NB4 (cell line): Measurements from ENCODE around the gene MAP3K2.

Experiments
- DNase-seq: peaks from one replicate; pipeline ENCODE4 v3.0.0; 2010; ENCODE audit warnings: low read depth
- H3K4me3 ChIP-seq: one replicate; pipeline ENCODE4 v1.5.1; 2011; ENCODE audit warnings: mild to moderate bottlenecking, low read depth, low read length, moderate library complexity
- MYC ChIP-seq: IDR thresholded peaks from 2 replicates; pipeline ENCODE4 v1.6.1; 2011; ENCODE audit warnings: low read depth, low read length
- POLR2A ChIP-seq: IDR thresholded peaks from 2 replicates; pipeline ENCODE4 v1.6.1; 2011; ENCODE audit warnings: mild to moderate bottlenecking; ENCODE audit not compliant: insufficient read length; ENCODE audit errors: extremely low read depth
- TF ChIP-seq, protein P1 (sequence below): IDR thresholded peaks from one replicate; pipeline ENCODE4 v1.5.1; 2012; ENCODE audit warnings: low read depth, low read length
- TF ChIP-seq, protein P2 (sequence below): IDR thresholded peaks from 2 replicates; pipeline ENCODE4 v1.6.1; 2011; ENCODE audit warnings: low read depth, low read length

MAP3K2 gene

DNA sequence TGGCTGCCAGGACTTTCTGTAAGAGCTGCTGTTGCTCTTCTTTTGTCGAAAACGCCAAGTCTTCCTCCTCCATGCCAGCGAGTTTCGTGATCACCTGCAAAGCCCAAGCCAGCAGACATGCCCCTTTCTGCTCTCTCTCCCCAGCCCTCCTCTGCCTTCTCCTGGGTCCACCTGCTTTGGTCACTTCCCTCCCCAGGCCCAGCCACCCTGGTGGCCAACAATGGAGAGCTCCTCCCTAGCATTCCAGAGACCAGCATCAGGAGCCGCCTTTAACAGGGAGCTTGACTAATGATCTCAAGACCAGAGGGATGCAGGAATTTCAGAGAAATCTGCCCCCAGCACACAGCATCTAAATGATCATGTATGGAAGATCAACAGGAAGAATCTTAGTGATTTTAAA is 128.4 kb downstream of the MAP3K2 start:
- no peak overlapping the region for H3K4me3 ChIP-seq
- TF ChIP-seq, protein P1, sequence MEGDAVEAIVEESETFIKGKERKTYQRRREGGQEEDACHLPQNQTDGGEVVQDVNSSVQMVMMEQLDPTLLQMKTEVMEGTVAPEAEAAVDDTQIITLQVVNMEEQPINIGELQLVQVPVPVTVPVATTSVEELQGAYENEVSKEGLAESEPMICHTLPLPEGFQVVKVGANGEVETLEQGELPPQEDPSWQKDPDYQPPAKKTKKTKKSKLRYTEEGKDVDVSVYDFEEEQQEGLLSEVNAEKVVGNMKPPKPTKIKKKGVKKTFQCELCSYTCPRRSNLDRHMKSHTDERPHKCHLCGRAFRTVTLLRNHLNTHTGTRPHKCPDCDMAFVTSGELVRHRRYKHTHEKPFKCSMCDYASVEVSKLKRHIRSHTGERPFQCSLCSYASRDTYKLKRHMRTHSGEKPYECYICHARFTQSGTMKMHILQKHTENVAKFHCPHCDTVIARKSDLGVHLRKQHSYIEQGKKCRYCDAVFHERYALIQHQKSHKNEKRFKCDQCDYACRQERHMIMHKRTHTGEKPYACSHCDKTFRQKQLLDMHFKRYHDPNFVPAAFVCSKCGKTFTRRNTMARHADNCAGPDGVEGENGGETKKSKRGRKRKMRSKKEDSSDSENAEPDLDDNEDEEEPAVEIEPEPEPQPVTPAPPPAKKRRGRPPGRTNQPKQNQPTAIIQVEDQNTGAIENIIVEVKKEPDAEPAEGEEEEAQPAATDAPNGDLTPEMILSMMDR: no peak
- TF ChIP-seq MYC: no peak
- TF ChIP-seq, protein P2, sequence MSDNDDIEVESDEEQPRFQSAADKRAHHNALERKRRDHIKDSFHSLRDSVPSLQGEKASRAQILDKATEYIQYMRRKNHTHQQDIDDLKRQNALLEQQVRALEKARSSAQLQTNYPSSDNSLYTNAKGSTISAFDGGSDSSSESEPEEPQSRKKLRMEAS: no peak
- no peak for TF ChIP-seq POLR2A
- DNase-seq: no peak

DNA sequence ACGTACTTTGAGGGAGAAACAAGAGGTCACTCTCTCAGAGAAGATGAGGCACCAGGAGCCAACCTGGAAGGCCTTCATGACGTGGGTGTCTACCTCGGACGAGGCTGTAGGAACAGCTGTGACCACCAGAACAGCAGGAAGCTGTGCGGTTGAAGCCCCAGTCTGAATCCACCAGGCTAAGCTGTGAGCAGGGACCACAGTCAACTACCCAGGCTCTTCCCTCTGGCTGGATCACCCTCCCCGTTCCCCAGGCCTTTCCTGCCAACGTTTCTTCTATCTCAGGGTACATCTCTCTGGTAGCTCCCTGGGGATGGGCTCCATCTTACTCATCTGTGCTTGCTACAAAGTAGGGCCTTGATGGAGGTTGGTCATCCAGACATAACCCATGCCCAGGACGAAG is 130.9 kb downstream of the MAP3K2 start:
- DNase-seq: peak; percentile 71
- no peak overlapping the region for H3K4me3 ChIP-seq
- TF ChIP-seq, protein P2: no peak
- TF ChIP-seq POLR2A (no peak), MYC (no peak)
- TF ChIP-seq, protein P1: no peak

DNA sequence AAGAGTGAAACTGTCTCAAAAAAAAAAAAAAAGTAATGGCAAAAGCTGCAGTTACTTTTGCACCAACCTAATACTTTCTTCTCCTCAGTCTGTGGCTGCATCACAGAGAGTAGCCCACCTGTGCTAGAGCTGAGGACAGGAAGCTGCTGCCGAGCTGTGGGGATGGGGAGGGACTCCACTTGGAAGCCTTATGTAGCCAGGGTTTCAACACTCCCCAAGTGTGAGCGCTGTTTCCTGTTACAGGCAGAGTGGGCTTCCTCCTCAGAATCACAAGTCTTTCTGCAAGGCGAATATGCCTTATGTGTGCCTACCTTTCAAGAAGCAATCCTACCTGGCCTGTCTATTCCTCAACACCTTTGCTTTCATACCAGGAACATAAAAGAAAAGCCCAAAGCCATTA is 131.4 kb downstream of the MAP3K2 start:
- H3K4me3 ChIP-seq: no peak overlapping the region
- DNase-seq: peak; percentile 83
- TF ChIP-seq, protein P1: no peak
- TF ChIP-seq MYC (no peak), POLR2A (no peak)
- TF ChIP-seq, protein P2: no peak

DNA sequence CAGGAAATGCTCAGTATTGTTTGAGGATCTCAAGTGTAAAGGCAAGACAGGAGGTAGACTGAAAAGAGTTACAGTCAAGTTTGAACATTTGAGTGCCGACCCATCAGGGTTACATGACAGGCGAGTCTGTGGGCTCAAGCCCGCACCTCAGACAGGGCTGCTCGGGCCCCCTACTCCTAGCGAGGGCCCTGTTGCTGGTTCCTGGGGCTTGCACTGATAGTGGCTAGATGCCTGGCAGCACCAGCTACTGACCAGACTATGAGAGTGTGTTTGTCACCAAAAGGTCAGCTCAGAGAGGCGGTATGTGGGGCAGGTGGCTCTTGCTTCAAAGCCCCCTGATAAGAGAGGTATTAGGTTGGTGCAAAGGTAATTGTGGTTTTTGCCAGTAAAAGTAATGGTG is 132.1 kb downstream of the MAP3K2 start:
- no peak overlapping the region for H3K4me3 ChIP-seq
- TF ChIP-seq MYC (no peak), POLR2A (no peak)
- TF ChIP-seq, protein P1: no peak
- TF ChIP-seq, protein P2: no peak
- no peak for DNase-seq

DNA sequence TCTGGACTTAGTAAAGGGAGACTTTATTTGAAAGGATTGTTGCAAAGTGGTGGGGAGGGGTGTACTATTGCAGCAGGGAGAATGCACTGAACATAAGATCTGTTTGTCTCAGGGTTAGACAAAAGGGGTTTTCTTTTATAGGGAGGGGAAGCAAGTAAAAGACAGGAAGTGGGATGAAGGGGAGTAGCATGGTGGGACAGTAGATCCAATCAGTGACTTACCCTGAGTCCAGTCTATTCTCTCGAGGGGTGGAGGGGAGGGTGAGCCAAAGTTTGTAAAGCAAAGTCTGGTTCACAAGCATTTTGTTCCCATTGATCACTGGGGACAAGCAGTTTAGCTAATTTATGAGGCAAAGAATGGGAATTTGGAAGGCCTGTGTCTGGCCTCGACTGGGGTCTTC is 132.6 kb downstream of the MAP3K2 start:
- H3K4me3 ChIP-seq: no peak overlapping the region
- DNase-seq: peak; percentile 91
- TF ChIP-seq, protein P1: no peak
- TF ChIP-seq MYC (0 out of 2 replicates have a peak, but pooled peaks have one; percentile 9), POLR2A (no peak)
- TF ChIP-seq, protein P2: 0 out of 2 replicates have a peak, but pooled peaks have one; percentile 18
